ENCODE data around the gene SENP1.

GRCh38 chr12:48129376-48129775, 23.5 kb upstream of the SENP1 start:
- TF ChIP-seq MAX (IDR thresholded peaks at IDR 0.05) (no peak), ZZZ3 (CRISPR knock-in tag; IDR thresholded peaks at IDR 0.05; ENCODE audit: borderline replicate concordance) (no peak), ZFP37 (CRISPR knock-in tag; IDR thresholded peaks at IDR 0.05; ENCODE audit: borderline replicate concordance) (no peak), GMEB1 (CRISPR knock-in tag; IDR thresholded peaks at IDR 0.05; ENCODE audit: borderline replicate concordance) (no peak), ZNF777 (CRISPR knock-in tag; IDR thresholded peaks at IDR 0.05) (no peak), CTCF (CRISPR knock-in tag; IDR thresholded peaks at IDR 0.05) (no peak), ZNF274 (CRISPR knock-in tag; IDR thresholded peaks at IDR 0.05) (no peak)

Measured in HepG2 (cell line).